Neural progenitor cell (in vitro differentiated cells): ENCODE data around the gene MS4A4A.

Experiments
- CTCF ChIP-seq: fragments of 200-600 bp; sonication (generic); IDR thresholded peaks from 2 replicates; pipeline ENCODE4 v1.5.1; 2017; ENCODE audit warnings: antibody characterized with exemption, mild to moderate bottlenecking
- EZH2 ChIP-seq: fragments of 200-600 bp; sonication (generic); IDR thresholded peaks from 2 replicates; pipeline ENCODE4 v1.6.1; 2017; ENCODE audit warnings: antibody characterized with exemption, mild to moderate bottlenecking, moderate library complexity

- TF ChIP-seq CTCF (no peak), EZH2 (no peak)
These were observed 22.3 kb upstream of the MS4A4A start for GRCh38 chr11:60257956-60258722.
